Psoas muscle (tissue), 8 donors: ENCODE measurements around the gene XRCC1. TPM values are rescaled to one million over a fixed set of nuclear protein-coding genes. Genes with fewer than 3 reads are reported as not detected.

Source experiments
- ATAC-seq, 4 donors: fragments of 200-7000 bp; cut with Tn5 transposase; one replicate each; pipeline ENCODE4 v1.9.1; 2020; ENCODE audit warnings: moderate library complexity in 3 of 4, mild to moderate bottlenecking in 2 of 4
- DNase-seq, 2 donors: peaks; one replicate each; pipeline ENCODE4 v3.0.0-alpha.2; 2020
- H3K27ac ChIP-seq: fragments of 200-600 bp; one replicate; pipeline ENCODE4 v1.8.0; 2022
- H3K27me3 ChIP-seq, 3 donors: fragments of 200-600 bp in 1 of 3; one replicate each; pipeline versions ENCODE4 v1.6.1 to v1.8.0; 2013 to 2022; ENCODE audit warnings: low read length in 2 of 3, mild to moderate bottlenecking in 2 of 3, moderate library complexity in 1 of 3; ENCODE audit not compliant: insufficient read depth in 3 of 3
- H3K36me3 ChIP-seq, 2 donors: fragments of 200-600 bp in 1 of 2; one replicate each; pipeline versions ENCODE4 v1.6.1 to v1.8.0; 2013 to 2022; ENCODE audit warnings: low read depth in 1 of 2, mild to moderate bottlenecking in 1 of 2, moderate library complexity in 1 of 2; ENCODE audit not compliant: insufficient read depth in 1 of 2
- H3K4me1 ChIP-seq: fragments of 200-600 bp; one replicate; pipeline ENCODE4 v1.8.0; 2022
- H3K4me3 ChIP-seq: fragments of 200-600 bp; one replicate; pipeline ENCODE4 v1.8.0; 2022; ENCODE audit warnings: mild to moderate bottlenecking
- H3K9me3 ChIP-seq: fragments of 200-600 bp; one replicate; pipeline ENCODE4 v1.8.0; 2022
- CTCF ChIP-seq: fragments of 200-600 bp; IDR thresholded peaks from one replicate; pipeline ENCODE4 v1.8.0; 2022; ENCODE audit warnings: antibody characterized with exemption
- WGBS, 3 donors: extraction: QIAGEN DNeasy Blood & Tissue Kit; methylation state at CpG; one replicate each; pipeline versions ENCODE4 v1.1.6 to v1.1.7; 2013; 5-methylcytosine and 5-hydroxymethylcytosine counted together
- intact Hi-C, 2 donors: fragments of 100-400 bp; cut with DNase I; formaldehyde crosslinking; loops; one replicate each; pipeline versions ENCODE4 v1.11.0 to v1.14.2; 2022
- polyA plus RNA-seq, 3 donors: library from polyadenylated mRNA; stranded (reverse); fragments of 200-250 nt; gene quantifications; one replicate each; pipeline ENCODE4 v1.2.3, GENCODE V29; 2013
- total RNA-seq, 4 donors: library from RNA; stranded (reverse); fragmentation: NEBNext Ultra II Directional in 2 of 4; extraction: Animal tissue kit (Norgen Biotek cat#: 25700) in 2 of 4; gene quantifications; one replicate each; pipeline versions ENCODE4 v1.2.1 to v1.2.4, GENCODE V29; 2021 to 2023
- donor health status: healthy with polysubstance abuse.
- donor health status: DM: no; HTN: no; CAD: no; lungs with moderate emphysema.
- donor health status: Bipolar disorder and iron deficiency.
- donor health status: healthy.
- donor health status: DM: yes; HTN: yes; CAD: no.
- donor health status: DM: no; HTN: no; CAD: no.
- donor health status: DM: no; HTN: no; CAD: no.
- donor health status: DM: yes; HTN: yes; CAD: no.

XRCC1 gene
- total and polyA plus RNA-seq, 7 donors, result 12.7 to 22.1 (median 14.1) TPM

- Histone ChIP-seq H3K4me1 (peaks cover 26% of the 10 kb centered on the region), H3K4me3 (peak within 1 kb of the TSS; percentile 89)
Measured at GRCh38 chr19:43595999-43596841, 20.9 kb upstream of the XRCC1 start, which contains the start of the genes IRGQ and ZNF576. TSS of gene IRGQ (minus strand) at chr19:43596134. CDS start at chr19:43595338, 796 bp downstream. TSS of gene ZNF576 (plus strand) at chr19:43596595. CDS start at chr19:43597109, 514 bp downstream.

GRCh38 chr19:43595605-43595998 lies 20.3 kb upstream of the XRCC1 start:
- no peak for TF ChIP-seq CTCF
- DNase-seq (no peak), ATAC-seq (peak; percentile 15 to 39 (median 26))
- Histone ChIP-seq H3K36me3 (peaks cover 0 to 63% of the 10 kb centered on the region in 2 donors), H3K27me3 (no peaks in the 10 kb centered on the region), H3K4me3 (peak overlapping the region; percentile 89), H3K27ac (peak overlapping the region; percentile 99), H3K4me1 (peaks cover 26% of the 10 kb centered on the region), H3K9me3 (no peaks in the 10 kb centered on the region)
- intact Hi-C loops, result loop anchor here (2.0 to 10.0 kb wide), 3 partner anchors 19 to 63 kb away; partner anchors contain the start of gene ZNF575 (in 2 of the 2)
- 0 to 1% (median 1%) methylated on average over 18 of the region's 18 CpGs for WGBS, 3 donors

More at GRCh38 chr19:43595999-43596841, 20.9 kb upstream of the XRCC1 start, which contains the start of the genes IRGQ and ZNF576:
- TF ChIP-seq CTCF, result no peak
- ATAC-seq (peak; percentile 93 to 94 (median 94)), DNase-seq (peak; percentile 100)
- peaks cover 0 to 63% of the 10 kb centered on the region in 2 donors for H3K36me3 ChIP-seq
- no peaks in the 10 kb centered on the region for H3K9me3 ChIP-seq
- intact Hi-C loops, result loop anchor here (2.0 to 10.0 kb wide), 3 partner anchors 19 to 64 kb away; partner anchors contain the start of gene ZNF575 (in 2 of the 2)
- no peaks in the 10 kb centered on the region for H3K27me3 ChIP-seq
- H3K27ac ChIP-seq, result peak within 1 kb of the TSS; percentile 99
- 0% methylated on average over 57 to 60 of the region's 60 CpGs for WGBS, 3 donors

GRCh38 chr19:43594710-43595604 lies 19.6 kb upstream of the XRCC1 start:
- H3K4me1 ChIP-seq, result peaks cover 26% of the 10 kb centered on the region
- DNase-seq (peak; percentile 43 to 72), ATAC-seq (no peak)
- H3K27me3 ChIP-seq, result no peaks in the 10 kb centered on the region
- TF ChIP-seq CTCF, result peak; percentile 45
- intact Hi-C loops, result loop anchor here (2.0 to 10.0 kb wide), 3 partner anchors 18 to 63 kb away; partner anchors contain the start of gene ZNF575 (in 2 of the 2)
- peak overlapping the region; percentile 99 for H3K27ac ChIP-seq
- H3K9me3 ChIP-seq, result no peaks in the 10 kb centered on the region
- peaks cover 2 to 63% of the 10 kb centered on the region in 2 donors for H3K36me3 ChIP-seq
- 3 to 5% (median 5%) methylated on average over 64 of the region's 64 CpGs for WGBS, 3 donors
- peak overlapping the region; percentile 89 for H3K4me3 ChIP-seq

- peaks cover 3 to 59% of the 10 kb centered on the region in 2 donors for H3K36me3 ChIP-seq
- peaks cover 26% of the 10 kb centered on the region for H3K4me1 ChIP-seq
- H3K27me3 ChIP-seq, result no peaks in the 10 kb centered on the region
- 82 to 92% (median 87%) methylated on average over 10 of the region's 10 CpGs for whole genome bisulfite sequencing, 3 donors
- TF ChIP-seq CTCF, result no peak
- H3K27ac ChIP-seq, result peak overlapping the region; percentile 99
- ATAC-seq (no peak), DNase-seq (no peak)
- no peaks in the 10 kb centered on the region for H3K9me3 ChIP-seq
- H3K4me3 ChIP-seq, result peak overlapping the region; percentile 89
- intact Hi-C loops, result loop anchor here in 1 of 2 donors (2.0 to 10.0 kb wide), 2 partner anchors 17 to 59 kb away; partner anchors contain the start of gene ZNF575
Measured at GRCh38 chr19:43594081-43594697, 18.9 kb upstream of the XRCC1 start.
